ENCODE results near the gene RASSF3. TPM values are rescaled to one million over a fixed set of nuclear protein-coding genes. Genes with fewer than 3 reads are reported as not detected.

The RASSF3 gene
- total and polyA plus RNA-seq, 10 of the 15 experiments (the other 5 are each of a cell fraction or from before 2014, with no cell fraction given): 6.9 to 62.4 (median 30.3) TPM

DNA sequence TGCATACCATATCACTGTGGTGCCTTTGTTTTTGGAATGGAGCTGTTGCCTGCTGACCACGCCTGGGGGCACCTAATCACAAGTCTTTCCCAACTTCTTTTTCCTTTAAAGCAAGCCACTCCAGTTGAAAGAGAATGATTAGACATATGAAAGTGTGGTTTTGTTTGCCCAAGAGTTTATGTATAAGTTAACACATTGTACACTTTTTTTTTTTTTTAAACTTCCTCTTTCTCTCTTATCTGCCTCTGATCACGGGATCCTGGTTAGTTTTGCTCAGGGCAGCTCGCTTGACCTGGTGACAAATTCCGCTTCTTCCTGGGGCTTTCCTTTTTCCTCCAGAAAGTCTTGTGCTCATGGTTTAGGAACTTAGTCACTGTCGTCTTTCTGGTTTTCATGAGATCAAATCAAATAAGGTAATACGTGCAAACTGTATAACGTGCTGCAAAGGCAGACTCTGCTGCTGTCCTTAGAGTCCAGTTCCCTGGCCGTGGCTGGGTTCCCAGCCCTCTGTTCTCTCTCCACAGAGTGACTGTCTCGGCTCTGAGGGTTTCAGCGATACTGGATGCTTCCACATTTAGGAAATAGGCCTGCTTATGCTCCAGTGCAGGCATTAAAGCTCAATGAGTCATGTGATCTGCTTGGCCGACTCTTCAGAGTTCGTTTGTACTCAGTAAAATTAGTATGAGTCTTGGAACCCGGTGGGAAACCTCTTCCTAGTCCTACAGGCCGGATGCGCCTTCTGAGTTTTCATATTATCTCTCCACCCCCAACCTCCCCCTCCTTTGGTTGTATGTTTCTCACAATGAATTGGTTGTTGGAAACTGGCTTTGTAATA lies 15.2 kb downstream of the RASSF3 start:
- Histone ChIP-seq H3K4me1 (ENCODE audit: control insufficient read depth, insufficient read depth, low read length) (peaks cover 39% of the 10 kb centered on the region), H3K27ac (ENCODE audit: control insufficient read depth, insufficient read depth) (peak overlapping the region; percentile 98), H3K9ac (ENCODE audit: control insufficient read depth, insufficient read depth, low read length) (peak overlapping the region; percentile 90), H2AFZ (ENCODE audit: control insufficient read depth, low read depth, low read length) (peak overlapping the region; percentile 82), H3K27me3 (replicated peaks in 1 of 2; ENCODE audit: control insufficient read depth in 2 of 2, insufficient read depth in 2 of 2, low read length in 1 of 2) (no peaks in the 10 kb centered on the region), H3K9me3 (replicated peaks; ENCODE audit: control insufficient read depth, insufficient read depth, low read length) (no peaks in the 10 kb centered on the region; the same call in 2 of the 3 replicates), H3K36me3 (ENCODE audit: control insufficient read depth in 2 of 2, insufficient read depth in 2 of 2, low read length in 1 of 2) (peaks cover 2 to 3% of the 10 kb centered on the region in 2 experiments; a peak in 2 of 4 replicates), H4K20me1 (ENCODE audit: control insufficient read depth, insufficient read depth) (no peaks in the 10 kb centered on the region), H3K79me2 (ENCODE audit: control insufficient read depth, insufficient read depth, low read length) (peaks cover 95% of the 10 kb centered on the region), H3K4me3 (peak overlapping the region; percentile 66), H3K4me2 (ENCODE audit: control insufficient read depth, insufficient read depth) (peak overlapping the region; percentile 100)
- POLR2A ChIA-PET: interaction anchor here (0.5 to 9.8 kb wide), 6 partner anchors 9 to 60 kb away, joined by 3 to 88 read pairs (median 12); partner anchors contain the start of gene RASSF3
- CTCF ChIA-PET: interaction anchor here (0.6 to 2.0 kb wide), 9 partner anchors 10 to 811 kb away, joined by 3 to 14 read pairs (median 4); no protein-coding TSS in a partner anchor
- SMC1A ChIA-PET (ENCODE audit: uncharacterized antibody, unreplicated experiment): interaction anchor here (1.0 to 5.9 kb wide), 12 partner anchors 9 to 101 kb away, joined by 3 to 62 read pairs (median 8); no protein-coding TSS in a partner anchor
- 5% methylated on average over 15 of the region's 15 CpGs for WGBS (ENCODE audit: insufficient coverage, insufficient replicate concordance, low lambda C conversion rate, missing lambda C conversion rate)
- BruUV-seq (replicated peaks): no TSS peak
- intact Hi-C loops (cut with micrococcal nuclease; ENCODE audit: unreplicated experiment) (loop anchor here (1.0 to 2.0 kb wide), 2 partner anchors 8 to 15 kb away; partner anchors contain the start of gene RASSF3), in situ Hi-C loops (cut with MboI) (no loop called here)
- ATAC-seq (peak; percentile 64), FAIRE-seq (peak; percentile 62), DNase-seq (ENCODE audit: low read depth, low spot score) (peak; percentile 78)
- RAD21 ChIA-PET (ENCODE audit: unreplicated experiment): interaction anchor here (0.9 to 11.3 kb wide), 9 partner anchors 10 to 89 kb away, joined by 3 to 86 read pairs (median 8); partner anchors contain the start of gene RASSF3
- no peak for TF ChIP-seq KLF5 (IDR thresholded peaks at IDR 0.05; ENCODE audit: partially characterized antibody)
- TF ChIP-seq USF1 (IDR thresholded peaks at IDR 0.05; ENCODE audit: borderline replicate concordance, extremely low read length, insufficient read depth, low read depth, low read length): no peak
- TF ChIP-seq ZNF622 (IDR thresholded peaks at IDR 0.05): no peak
- TF ChIP-seq TAF1 (IDR thresholded peaks at IDR 0.05; ENCODE audit: borderline replicate concordance, low read depth, low read length): peak; percentile 29; the same call in 1 of the 2 replicates
- TF ChIP-seq, protein P1, sequence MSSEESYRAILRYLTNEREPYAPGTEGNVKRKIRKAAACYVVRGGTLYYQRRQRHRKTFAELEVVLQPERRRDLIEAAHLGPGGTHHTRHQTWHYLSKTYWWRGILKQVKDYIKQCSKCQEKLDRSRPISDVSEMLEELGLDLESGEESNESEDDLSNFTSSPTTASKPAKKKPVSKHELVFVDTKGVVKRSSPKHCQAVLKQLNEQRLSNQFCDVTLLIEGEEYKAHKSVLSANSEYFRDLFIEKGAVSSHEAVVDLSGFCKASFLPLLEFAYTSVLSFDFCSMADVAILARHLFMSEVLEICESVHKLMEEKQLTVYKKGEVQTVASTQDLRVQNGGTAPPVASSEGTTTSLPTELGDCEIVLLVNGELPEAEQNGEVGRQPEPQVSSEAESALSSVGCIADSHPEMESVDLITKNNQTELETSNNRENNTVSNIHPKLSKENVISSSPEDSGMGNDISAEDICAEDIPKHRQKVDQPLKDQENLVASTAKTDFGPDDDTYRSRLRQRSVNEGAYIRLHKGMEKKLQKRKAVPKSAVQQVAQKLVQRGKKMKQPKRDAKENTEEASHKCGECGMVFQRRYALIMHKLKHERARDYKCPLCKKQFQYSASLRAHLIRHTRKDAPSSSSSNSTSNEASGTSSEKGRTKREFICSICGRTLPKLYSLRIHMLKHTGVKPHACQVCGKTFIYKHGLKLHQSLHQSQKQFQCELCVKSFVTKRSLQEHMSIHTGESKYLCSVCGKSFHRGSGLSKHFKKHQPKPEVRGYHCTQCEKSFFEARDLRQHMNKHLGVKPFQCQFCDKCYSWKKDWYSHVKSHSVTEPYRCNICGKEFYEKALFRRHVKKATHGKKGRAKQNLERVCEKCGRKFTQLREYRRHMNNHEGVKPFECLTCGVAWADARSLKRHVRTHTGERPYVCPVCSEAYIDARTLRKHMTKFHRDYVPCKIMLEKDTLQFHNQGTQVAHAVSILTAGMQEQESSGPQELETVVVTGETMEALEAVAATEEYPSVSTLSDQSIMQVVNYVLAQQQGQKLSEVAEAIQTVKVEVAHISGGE (CRISPR knock-in tag; IDR thresholded peaks at IDR 0.05): no peak
- no peak for TF ChIP-seq NRF1 (conservative IDR thresholded peaks at IDR 0.05; ENCODE audit: low read depth, low read length)
- TF ChIP-seq SUPT20H (IDR thresholded peaks at IDR 0.05; ENCODE audit: borderline replicate concordance, control insufficient read depth, low read depth, low read length): no peak
- TF ChIP-seq ASH2L (IDR thresholded peaks at IDR 0.05; ENCODE audit: borderline replicate concordance, low read depth): no peak
- TF ChIP-seq STAT1 (conservative IDR thresholded peaks at IDR 0.05): no peak
- no peak for TF ChIP-seq EGR1 (IDR thresholded peaks at IDR 0.05; ENCODE audit: borderline replicate concordance in 1 of 2, low read depth in 2 of 2, low read length in 2 of 2)
- no peak for TF ChIP-seq HDGF (IDR thresholded peaks at IDR 0.05)
- no peak for TF ChIP-seq IRF4 (IDR thresholded peaks at IDR 0.05; ENCODE audit: low read depth, low read length)
- TF ChIP-seq, protein P2, sequence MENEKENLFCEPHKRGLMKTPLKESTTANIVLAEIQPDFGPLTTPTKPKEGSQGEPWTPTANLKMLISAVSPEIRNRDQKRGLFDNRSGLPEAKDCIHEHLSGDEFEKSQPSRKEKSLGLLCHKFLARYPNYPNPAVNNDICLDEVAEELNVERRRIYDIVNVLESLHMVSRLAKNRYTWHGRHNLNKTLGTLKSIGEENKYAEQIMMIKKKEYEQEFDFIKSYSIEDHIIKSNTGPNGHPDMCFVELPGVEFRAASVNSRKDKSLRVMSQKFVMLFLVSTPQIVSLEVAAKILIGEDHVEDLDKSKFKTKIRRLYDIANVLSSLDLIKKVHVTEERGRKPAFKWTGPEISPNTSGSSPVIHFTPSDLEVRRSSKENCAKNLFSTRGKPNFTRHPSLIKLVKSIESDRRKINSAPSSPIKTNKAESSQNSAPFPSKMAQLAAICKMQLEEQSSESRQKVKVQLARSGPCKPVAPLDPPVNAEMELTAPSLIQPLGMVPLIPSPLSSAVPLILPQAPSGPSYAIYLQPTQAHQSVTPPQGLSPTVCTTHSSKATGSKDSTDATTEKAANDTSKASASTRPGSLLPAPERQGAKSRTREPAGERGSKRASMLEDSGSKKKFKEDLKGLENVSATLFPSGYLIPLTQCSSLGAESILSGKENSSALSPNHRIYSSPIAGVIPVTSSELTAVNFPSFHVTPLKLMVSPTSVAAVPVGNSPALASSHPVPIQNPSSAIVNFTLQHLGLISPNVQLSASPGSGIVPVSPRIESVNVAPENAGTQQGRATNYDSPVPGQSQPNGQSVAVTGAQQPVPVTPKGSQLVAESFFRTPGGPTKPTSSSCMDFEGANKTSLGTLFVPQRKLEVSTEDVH (IDR thresholded peaks at IDR 0.05; ENCODE audit: low read depth, partially characterized antibody): no peak
- peak; percentile 97 for TF ChIP-seq IKZF1 (conservative IDR thresholded peaks at IDR 0.05)
- no peak; the same call in none of the 2 replicates for TF ChIP-seq JUNB (IDR thresholded peaks at IDR 0.05)
